Heart left ventricle (tissue), 13 donors: ENCODE data around the gene GCSH.

ENCODE experiments used
- POLR2A ChIP-seq, 2 donors: fragments of 450-650 bp; IDR thresholded peaks; one replicate each; pipeline ENCODE4 v1.6.1; 2017; ENCODE audit warnings: antibody characterized with exemption in 2 of 2, mild to moderate bottlenecking in 2 of 2, moderate library complexity in 2 of 2
- TF ChIP-seq, protein P1 (sequence below), 12 donors: fragments of 200-600 bp; sonication (generic) in 4 of 12; IDR thresholded peaks; one replicate each; pipeline versions ENCODE4 v1.5.0 to v1.8.0; 2018 to 2022; ENCODE audit warnings: antibody characterized with exemption in 12 of 12, mild to moderate bottlenecking in 5 of 12
- donor health status: ischemic (EF 13 %, LVEDD 7.1; RV severe dilation, severe dysfunction).
- donor health status: DM: no; HTN: yes; CAD: no.
- donor health status: DM: no; HTN: no; CAD: no.
- donor health status: ischemic (EF 25% LVEDD 6.9; RV normal size, moderate dysfunction).
- donor health status: ischemic (EF 25% LVEDD 5.7; RV mildly dilated, moderate dysfunction).
- donor health status: ischemic (EF 35%, LVEDD 5.7; RV mildly dilated, moderate dysfunction).
- donor health status: nonischemic (EF 11% LVEDD 7.7; RV severe dilation, severe dysfunction).
- donor health status: DM: yes; HTN: yes; CAD: no.
- donor health status: PGD.
- donor health status: ischemic (EF 29% LVEDD 5.4; RV normal size, mild dysfunction).
- donor health status: nonischemic (EF 23%, LVEDD 6.1; RV moderate dilation, normal function).

DNA sequence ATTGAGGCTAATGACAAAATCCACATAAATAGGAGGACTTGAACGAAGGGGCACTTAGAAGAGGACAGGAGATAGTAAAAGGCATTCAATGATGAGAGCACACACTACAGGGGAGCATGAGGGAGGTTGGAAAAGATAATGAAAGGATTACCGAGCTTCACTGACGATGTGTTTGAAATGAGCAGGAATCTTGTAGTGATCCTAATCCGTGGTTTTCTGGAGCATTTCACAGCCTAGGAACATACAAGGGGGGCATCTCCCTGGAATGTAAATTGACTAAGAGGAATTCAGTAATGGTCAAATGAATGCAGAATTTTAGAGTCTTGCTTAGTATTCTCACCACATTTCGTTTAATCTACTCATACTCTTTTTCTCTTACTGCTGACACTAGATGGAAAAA, 55.4 kb downstream of the GCSH start:
- TF ChIP-seq, protein P1, sequence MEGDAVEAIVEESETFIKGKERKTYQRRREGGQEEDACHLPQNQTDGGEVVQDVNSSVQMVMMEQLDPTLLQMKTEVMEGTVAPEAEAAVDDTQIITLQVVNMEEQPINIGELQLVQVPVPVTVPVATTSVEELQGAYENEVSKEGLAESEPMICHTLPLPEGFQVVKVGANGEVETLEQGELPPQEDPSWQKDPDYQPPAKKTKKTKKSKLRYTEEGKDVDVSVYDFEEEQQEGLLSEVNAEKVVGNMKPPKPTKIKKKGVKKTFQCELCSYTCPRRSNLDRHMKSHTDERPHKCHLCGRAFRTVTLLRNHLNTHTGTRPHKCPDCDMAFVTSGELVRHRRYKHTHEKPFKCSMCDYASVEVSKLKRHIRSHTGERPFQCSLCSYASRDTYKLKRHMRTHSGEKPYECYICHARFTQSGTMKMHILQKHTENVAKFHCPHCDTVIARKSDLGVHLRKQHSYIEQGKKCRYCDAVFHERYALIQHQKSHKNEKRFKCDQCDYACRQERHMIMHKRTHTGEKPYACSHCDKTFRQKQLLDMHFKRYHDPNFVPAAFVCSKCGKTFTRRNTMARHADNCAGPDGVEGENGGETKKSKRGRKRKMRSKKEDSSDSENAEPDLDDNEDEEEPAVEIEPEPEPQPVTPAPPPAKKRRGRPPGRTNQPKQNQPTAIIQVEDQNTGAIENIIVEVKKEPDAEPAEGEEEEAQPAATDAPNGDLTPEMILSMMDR (IDR thresholded peaks at IDR 0.05) = no peak
- no peak for TF ChIP-seq POLR2A (IDR thresholded peaks at IDR 0.05)
